ENCODE data around the gene EDA2R.
A peak's percentile ranks its signal among the peaks of the same experiment; 100 is the strongest.

Gene EDA2R, protein sequence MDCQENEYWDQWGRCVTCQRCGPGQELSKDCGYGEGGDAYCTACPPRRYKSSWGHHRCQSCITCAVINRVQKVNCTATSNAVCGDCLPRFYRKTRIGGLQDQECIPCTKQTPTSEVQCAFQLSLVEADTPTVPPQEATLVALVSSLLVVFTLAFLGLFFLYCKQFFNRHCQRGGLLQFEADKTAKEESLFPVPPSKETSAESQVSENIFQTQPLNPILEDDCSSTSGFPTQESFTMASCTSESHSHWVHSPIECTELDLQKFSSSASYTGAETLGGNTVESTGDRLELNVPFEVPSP

DNA sequence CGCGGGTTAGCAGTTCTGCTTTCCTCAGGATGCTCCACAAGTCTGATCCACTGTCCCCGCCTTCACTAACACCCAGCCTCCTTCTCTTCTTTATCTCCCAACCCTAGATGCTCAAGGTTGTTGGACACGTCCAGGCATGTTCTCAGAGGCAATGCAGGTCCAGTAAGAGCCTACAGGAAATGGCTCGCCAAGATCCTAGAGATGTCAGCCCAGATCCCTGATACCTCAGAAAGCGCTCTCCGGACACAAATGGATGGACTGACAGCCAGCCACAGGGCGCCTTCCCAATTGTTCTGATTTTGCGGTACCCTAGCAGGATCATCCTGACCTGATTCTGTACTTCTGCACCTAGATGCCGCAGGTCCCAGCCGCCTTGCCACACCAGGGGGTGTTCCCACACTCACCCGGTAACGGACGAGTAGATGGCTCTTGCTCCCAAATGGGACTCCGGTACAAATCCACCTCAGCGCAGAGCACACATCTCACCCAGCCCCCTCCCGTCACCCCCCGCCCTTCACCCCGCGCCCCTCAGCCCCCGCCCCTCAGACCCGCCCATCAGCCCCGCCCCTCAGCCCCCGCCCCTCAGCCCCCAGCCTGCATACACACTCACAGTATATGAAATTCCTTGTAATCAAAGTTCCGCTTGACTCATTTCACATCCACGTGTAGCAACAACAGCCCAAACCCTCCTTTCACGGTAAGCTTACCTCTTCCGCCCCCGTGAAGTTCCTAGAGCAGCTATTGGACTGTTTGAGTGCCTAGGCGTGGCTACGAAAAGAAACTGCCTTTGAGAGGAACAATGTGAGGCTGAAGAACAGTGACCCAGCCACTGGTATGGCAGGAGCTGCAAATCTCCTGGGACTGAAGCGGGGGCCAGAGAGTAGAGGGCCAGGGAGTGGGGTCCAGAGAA is at the start of gene EDA2R:
Gene EDA2R, minus strand, starts transcription at position 488 of the 910 bp plus-strand sequence. CDS start 23,058 bp downstream, outside the sequence.
- DNase-seq, result peak; percentile 46

DNA sequence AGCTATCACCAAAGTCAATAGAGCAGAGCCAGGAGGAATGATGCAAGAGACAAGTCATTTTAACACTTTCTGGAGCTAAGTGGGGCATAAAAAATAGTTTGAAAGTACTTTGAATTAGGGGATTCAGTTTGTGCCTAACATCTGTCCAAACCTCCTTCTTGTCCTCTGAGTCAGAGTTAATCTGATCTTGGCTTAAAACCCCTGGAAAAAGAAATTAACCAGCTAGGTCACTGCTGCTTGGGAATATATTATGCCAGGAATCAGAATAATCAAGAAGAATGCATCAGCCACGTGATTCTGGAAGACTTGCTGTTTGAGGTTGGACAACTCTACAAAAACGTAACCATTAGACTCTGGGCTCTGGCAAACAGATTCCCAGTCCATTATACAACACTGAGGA is 45.3 kb upstream of the EDA2R start:
- DNase-seq, result no peak

DNA sequence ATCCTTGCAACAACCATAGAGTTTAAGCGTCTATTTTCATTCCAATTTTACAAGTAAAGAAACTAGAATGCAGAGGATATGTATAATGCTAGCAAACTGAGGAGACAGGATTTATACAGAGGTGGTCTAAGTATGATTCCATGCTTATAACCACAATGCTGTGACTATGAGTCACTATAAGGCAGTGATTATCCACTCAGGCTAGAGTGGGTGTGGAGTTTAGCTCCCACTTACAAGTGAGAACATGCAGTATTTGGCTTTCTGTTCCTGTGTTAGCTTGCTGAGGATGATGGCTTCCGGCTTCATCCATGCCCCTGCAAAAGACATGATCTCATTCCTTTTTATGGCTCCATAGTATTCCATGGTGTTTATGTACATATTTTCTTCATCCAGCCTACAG is 41.6 kb upstream of the EDA2R start:
- DNase-seq, result no peak

GRCh38 chrX:66677430-66677829 is 38.6 kb upstream of the EDA2R start:
- DNase-seq, result no peak

GRCh38 chrX:66676990-66677389 is 38.1 kb upstream of the EDA2R start:
- DNase-seq, result no peak

DNA sequence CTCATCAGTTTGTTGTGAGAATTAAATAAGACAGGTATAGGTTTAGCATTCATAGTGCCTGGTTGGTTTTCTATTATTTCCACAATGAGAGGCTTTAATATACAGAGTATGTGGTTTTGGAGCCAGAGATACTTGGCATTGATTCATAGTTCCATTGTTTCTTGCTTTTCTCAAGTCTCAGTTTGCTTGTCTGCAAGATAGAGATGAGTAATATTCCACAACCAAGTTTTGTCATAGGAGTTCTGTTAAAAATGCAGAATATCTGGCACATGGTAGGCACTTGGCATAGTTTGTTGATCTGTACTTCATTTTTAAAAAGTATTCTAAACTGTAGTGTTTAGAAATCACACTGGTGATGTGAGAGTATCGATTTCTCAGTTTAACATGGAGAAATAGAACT is 37.5 kb upstream of the EDA2R start:
- no peak for DNase-seq

GRCh38 chrX:66675541-66675940 is 36.7 kb upstream of the EDA2R start:
- DNase-seq, result no peak

- no peak for DNase-seq
These were observed 35.6 kb upstream of the EDA2R start for GRCh38 chrX:66674506-66674905.

DNA sequence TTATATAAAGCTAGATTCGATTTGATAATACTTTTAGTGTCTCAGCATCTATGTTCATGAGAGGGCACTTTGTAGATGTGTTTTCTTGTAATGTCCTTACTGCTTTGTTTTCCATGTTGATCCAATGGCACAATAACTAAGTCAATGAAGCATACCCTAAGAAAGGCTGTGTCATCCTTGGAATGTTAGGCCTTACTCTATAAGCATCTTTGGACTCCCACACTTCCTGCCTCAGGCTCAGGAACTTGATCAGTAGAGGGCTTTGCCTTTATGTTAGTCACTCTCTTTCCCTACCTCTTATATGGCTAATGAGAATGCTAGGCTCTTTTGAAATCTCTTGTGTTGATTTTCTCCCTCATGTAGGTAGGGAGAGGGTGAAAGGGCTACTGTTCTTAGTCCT is 33.2 kb upstream of the EDA2R start:
- no peak for DNase-seq

DNA sequence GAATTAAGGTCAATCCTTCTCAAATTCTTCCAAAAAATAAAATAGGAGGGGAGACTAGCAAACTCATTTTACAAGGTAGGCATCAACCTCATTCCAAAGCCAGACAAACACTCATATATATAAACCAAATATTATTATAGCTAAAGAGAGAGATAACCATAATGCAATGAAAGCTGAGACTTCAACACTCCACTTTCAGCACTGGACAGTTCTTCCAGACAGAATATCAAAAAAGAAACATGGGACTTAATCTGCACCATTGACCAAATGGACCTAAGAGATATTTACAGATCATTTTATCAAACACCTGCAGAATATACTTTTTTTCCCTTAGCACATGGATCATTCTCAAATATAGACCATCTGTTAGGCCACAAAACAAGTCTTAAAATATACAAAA is 15.5 kb upstream of the EDA2R start:
- DNase-seq, result no peak

DNA sequence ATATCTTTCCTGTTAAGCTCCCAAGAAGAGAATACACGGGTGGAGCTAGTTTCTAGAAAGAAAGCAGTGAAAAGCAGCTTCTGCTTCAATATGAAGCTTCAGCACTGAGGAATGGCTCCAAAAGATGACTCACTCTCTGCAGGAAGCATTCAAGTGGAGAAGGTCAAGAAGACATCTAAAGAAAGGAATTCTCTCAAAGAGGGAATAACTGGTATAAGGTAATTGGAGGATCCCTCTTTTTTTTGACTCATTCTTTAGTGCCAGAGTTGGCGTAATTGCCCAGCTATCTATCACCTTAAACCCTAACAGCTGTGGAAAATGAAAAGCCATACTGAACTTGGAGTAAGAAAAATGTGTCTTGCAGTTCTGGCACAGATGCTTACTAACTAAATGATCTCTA is 3.5 kb downstream of the EDA2R start:
- no peak for DNase-seq

- no peak for DNase-seq
These were observed 4.6 kb downstream of the EDA2R start for GRCh38 chrX:66634272-66634671.

GRCh38 chrX:66633541-66633940 is 5.3 kb downstream of the EDA2R start:
- DNase-seq, result no peak

DNA sequence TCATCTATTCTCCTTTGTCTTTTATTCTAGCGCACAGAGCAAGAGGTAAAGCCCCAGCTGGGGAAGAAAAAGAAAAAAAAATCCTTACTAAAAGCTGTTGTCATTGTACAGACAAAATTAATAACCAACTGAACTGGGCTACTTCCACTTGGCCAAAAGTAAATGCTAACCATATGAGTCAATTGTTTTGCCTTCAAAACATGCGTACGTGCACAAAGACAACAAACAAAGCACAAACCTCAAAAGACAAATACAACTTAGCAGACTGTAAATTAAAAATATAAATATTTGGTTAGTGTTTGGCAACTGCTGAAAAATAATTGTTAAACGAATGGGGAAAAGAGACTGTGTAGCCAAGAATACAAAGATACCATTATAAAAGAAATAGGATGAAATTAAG is 5.9 kb downstream of the EDA2R start:
- no peak for DNase-seq

- DNase-seq, result no peak
These were observed 6.4 kb downstream of the EDA2R start for GRCh38 chrX:66632473-66632872.

DNA sequence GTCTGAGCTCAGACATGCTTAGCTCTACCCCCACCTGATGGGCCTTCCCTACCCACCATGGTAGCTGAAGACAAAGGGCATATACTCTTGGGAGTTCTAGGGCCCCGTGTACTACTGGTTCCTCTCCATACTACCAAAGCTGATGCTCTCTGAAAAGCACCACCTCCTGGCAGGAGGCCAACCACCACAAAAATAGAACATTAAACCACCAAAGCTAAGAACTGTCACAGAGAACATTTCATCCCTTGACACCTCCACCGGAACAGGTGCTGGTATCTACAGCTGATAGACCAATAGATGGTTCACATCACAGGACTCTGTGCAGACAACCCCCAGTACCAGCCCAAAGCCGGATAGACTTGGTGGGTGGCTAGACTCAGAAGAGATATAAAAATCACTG is 13.4 kb downstream of the EDA2R start:
- no peak for DNase-seq

DNA sequence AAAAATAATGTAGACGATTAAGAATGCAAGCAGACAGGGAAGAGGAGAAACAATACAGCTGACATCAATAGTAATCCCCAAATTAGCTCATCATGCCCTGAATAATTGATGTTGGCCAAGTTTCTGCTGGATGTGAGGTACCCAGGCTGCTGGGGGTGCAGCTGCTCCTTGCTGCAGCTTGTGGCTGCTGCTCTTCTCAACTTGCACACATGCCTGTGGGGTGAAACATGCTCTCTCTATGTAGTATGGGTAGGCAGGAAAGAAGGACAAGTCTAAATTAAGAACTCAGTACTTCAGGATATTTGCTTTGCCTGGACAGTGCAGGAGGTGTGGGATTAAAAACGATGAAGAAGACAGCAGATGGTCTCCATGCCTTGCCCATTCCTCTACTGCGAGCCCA is 16.7 kb downstream of the EDA2R start:
- DNase-seq, result no peak

DNA sequence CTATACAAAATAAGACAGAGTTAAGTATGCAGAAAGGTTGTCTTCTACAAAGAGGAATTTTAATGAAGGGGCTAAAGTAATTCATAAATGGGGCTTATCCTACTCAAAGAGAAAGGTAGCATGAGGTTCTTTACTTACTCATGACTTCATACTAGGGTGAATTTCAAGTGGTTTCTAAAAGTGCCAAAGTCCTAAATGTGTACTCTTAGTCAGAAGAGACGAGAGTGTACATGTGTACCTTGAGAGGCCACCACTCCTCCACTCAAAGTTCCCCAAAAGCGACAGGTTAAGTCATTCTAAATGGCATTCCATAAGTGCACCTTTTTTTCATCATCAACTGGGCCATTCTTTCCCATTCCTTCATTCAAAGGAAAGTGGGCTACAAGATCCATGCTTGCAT is 21.9 kb downstream of the EDA2R start:
- DNase-seq, result no peak

DNA sequence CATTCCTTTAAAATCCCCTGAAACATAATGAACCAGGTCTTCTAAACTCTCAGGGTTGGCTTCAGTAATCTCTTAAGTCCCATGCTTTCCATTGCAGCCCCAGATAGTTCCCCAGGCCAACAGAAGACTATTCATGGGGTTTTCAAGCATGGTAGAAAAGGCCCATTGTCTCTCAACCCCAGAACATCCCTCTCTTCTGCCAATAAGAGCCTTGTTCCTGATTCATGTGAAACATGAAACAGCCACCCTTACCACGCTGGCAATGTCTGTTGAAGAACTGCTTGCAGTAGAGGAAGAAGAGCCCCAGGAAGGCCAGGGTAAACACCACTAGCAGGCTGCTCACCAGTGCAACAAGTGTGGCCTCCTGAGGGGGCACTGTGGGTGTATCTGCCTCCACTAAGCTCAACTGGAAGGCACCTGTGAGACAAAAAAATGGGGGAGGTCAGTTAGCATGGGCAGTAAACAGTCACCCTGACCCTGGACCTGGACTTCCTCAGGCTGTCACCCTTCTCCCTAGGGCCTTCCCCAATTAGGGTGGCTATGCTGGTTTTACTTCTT is 36.4 kb downstream of the EDA2R start:
- DNase-seq, result no peak

DNA sequence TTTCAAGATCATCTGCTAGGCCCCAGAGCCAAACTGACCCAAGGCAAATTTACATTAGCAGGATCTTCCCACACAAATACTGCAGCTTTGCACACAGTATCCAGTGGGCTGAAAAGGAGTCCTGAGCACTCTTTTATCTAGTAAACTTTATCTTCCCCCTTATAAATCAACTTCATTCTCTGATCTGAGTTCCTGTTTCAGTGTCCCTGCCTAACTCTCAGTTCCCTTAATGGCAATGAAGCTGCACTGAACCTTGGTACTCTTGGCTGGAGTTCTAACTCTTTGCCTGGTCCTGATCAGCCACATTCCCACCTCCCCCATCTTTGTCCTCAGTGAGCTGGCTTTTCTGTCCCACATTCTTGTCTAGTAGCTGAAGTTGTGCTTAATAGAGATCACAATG is 37.4 kb downstream of the EDA2R start:
- no peak for DNase-seq

DNA sequence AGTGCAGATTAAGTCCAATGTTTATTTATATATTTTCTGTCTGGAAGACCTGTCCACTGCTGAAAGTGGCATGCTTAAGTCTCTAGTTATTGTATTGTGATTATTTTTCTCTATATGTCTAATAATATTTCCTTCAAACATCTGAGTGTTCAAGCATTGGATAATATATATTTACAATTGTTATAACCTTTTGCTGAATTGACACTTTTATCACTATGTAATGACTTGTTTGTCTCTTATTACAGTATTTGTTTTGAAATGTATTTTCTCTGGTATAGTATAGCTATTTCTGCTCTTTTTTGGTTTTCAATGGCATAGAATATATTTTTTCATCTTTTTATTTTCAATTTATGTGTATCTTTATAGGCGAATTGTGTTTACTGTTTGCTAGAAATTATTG is 59.7 kb downstream of the EDA2R start:
- DNase-seq, result no peak

DNA sequence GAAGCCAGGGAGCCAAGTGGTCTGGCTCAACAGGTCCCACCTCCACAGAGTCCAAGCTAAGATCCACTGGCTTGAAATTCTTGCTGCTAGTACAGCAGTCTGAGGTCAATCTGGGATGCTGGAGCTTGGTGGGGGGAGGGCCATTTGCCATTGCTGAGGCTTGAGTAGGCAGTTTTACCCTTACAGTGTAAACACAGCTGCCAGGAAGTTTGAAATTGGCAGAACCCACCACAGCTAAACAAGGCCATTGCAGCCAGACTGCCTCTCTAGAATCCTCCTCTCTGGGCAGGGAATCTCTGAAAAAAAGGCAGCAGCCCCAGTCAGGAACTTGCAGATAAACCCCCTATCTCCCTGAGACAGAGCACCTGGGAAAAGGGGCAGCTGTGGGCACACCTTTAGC is 84.9 kb downstream of the EDA2R start:
- DNase-seq, result no peak

GRCh38 chrX:66547847-66548369 is 91.0 kb downstream of the EDA2R start:
- no peak for DNase-seq
